NCI-H2081 treated with DMSO at 0.1 percent for 48 hours (cell line): ENCODE measurements around the gene SLC37A3.
"Not testable (repeated sequence)": the region's sequence is repeated elsewhere in the genome, so short reads cannot be mapped to it uniquely, and the experiment has no call there.

Experiments
- DNase-seq: peaks from one replicate; lab custom pipeline; 2025; lab: John Stamatoyannopoulos, UW

SLC37A3 gene, protein sequence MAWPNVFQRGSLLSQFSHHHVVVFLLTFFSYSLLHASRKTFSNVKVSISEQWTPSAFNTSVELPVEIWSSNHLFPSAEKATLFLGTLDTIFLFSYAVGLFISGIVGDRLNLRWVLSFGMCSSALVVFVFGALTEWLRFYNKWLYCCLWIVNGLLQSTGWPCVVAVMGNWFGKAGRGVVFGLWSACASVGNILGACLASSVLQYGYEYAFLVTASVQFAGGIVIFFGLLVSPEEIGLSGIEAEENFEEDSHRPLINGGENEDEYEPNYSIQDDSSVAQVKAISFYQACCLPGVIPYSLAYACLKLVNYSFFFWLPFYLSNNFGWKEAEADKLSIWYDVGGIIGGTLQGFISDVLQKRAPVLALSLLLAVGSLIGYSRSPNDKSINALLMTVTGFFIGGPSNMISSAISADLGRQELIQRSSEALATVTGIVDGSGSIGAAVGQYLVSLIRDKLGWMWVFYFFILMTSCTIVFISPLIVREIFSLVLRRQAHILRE

GRCh38 chr7:140397784-140398750 lies at the start of gene SLC37A3:
Gene SLC37A3 (minus strand): TSS chr7:140398530. CDS start chr7:140382526, 16,004 bp downstream.
- DNase-seq, result peak; percentile 55

GRCh38 chr7:140447841-140448240 lies 49.5 kb upstream of the SLC37A3 start:
- no peak for DNase-seq

DNA sequence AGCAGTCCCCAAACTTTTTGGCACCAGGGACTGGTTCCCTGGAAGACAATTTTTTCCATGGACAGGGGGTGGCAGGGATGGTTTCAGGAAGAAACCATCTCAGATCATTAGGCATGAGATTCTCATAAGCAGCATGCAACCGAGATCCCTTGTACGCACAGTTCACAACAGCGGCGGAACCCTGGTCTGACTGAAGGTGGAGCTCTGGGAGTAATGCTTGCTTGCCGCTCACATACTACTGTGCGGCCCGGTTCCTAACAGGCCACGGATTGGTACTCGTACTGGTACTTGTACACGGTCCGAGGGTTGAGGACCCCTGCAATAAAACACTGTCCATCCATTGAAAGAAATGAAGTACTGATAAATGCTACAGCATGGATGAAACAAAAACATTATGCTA lies 48.1 kb upstream of the SLC37A3 start:
- DNase-seq, result no peak

GRCh38 chr7:140441519-140441918 lies 43.2 kb upstream of the SLC37A3 start:
- DNase-seq, result no peak

DNA sequence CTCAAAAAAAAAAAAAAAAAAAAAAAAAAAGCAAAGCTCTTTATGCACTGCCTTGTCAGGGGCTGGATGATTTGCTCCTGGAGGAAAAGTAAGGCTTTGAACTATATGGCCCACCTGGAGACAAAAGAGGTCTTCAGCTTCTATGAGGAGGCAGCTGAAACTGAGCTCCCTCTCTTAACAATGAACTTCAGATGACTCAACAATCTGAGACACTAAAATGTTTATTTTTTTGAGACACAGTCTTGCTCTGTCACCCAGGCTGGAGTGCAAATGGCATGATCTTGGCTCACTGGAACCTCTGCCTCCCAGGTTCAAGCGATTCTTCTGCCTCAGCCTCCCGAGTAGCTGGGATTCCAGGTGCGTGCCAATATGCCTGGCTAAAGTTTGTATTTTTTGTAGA lies 42.3 kb upstream of the SLC37A3 start:
- no peak for DNase-seq

DNA sequence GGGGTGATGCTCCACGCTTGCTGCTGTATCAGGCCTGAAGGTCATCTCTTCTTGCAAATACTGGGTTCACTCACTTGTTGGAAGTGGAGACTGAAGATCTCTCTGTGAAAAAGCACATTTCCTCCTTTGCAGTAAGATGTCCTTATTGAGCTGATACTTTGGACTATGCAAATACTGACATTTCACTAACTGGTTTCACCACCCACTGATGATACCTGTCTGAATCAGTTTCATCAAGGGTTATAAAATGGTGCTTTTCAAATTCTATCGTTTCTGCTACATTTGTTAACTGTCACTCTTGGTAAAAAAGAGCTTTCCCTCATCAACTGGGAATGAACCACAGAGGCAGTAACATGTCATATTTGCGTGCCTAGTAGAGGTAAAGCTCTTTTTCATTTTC lies 41.0 kb upstream of the SLC37A3 start:
- DNase-seq, result no peak

DNA sequence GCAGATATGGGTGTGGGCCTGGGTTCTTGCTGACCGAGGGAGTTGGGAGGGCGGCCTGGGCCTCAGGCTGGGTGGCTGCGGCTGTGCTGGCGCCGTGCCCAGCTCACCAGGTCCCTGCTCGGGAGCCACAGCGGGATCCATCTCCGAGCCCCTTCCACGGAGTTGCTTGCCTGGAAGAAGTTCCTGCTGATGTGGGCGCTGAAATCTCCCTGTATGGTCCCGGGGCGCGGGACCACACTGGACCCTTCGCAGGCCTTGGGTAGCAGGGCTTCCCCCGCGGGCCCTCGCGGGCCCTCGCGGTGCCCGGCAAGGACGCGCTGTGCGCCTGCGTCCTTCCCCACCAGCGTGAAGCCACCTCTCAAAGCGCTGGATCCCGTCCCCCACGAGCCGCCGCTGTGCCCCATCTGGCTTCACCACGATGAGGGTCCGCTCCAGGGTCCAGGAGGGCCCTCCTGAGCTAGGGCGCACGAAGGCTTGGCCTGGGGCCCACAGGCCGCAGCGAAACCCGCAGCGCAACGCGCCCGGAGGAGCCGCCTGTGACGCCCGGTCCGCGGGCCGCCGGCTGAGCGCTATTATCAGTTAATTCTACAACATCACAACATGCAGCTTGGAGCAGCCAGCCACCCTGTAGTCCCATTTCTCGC lies 37.0 kb upstream of the SLC37A3 start:
- no peak for DNase-seq

DNA sequence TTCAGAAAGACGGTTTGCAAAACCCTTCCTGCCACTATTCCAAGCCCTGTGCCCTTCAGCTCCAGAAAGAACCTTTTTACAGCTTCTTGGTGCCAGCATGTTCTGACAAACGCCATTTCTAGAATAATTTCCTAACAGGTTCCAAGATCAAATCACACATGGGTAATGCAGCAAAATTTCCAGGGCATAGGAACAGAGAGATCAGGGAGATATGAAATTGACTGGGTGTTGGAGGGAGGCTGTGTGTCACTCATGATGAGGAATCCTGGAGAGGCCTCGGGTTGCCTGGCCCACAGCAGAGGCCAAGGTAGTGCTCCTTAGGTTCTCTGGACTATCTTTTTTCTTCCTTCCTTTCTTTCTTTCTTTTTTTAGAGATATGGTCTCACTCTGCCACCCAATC lies 35.1 kb upstream of the SLC37A3 start:
- DNase-seq, result no peak

DNA sequence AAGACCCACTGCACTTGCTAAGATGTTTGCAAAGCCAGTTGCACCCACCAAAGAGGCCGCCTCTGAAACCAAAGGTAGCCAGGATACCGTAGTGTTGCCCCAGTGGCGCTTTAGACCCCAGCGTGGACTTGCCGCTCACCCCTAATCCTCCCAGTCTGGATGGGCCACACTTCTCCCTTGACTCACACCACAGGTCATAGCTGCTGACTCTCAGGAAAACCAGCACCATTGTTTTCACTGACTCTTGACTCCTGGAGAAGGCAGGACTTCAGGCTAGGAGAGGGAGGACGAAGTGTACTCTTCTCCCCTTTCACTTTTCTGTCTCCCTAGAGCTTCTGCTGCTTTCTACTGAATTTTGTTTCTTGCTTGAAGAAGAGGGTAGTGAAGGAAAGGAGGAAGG lies 27.8 kb upstream of the SLC37A3 start:
- DNase-seq, result no peak

DNA sequence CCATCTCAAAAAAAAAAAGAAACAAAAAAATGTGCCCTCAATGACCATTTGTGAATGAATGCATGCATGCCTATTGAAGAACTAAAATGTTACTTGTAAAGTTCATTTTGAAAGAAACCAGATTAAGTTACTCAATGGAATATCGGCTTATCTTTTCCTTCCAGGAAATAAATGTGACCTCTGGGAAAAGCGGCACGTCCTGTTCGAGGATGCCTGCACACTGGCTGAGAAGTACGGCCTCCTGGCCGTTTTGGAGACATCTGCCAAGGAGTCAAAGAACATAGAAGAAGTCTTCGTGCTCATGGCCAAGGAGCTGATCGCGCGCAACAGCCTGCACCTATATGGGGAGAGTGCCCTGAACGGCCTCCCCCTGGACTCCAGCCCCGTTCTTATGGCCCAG lies 27.4 kb upstream of the SLC37A3 start:
- DNase-seq, result no peak

DNA sequence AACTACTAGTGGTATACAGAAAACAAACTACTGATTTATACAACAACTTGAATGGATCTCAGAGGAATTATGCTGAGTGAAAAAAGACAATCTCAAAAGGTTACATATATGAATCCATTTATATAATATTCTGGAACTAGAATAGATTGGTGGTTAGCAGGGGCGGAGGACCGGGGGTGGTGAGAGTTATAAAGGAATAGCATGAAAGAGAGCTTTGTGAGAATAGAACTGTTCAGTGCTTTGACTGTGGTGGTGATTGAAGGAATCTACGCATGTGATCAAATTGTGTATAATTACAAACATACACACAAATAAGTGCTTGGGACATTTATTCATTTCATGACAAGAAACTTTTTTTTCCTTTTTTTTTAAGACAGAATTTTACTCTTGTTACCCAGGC lies 25.2 kb upstream of the SLC37A3 start:
- no peak for DNase-seq

GRCh38 chr7:140421521-140421920 lies 23.2 kb upstream of the SLC37A3 start:
- DNase-seq, result no peak

- DNase-seq, result no peak
Observed at GRCh38 chr7:140418653-140419052, 20.3 kb upstream of the SLC37A3 start.

- DNase-seq, result peak; percentile 52
Observed at GRCh38 chr7:140418156-140418472, 19.8 kb upstream of the SLC37A3 start.

- no peak for DNase-seq
Observed at GRCh38 chr7:140417456-140418155, 19.3 kb upstream of the SLC37A3 start.

GRCh38 chr7:140416560-140416959 lies 18.2 kb upstream of the SLC37A3 start:
- no peak for DNase-seq

DNA sequence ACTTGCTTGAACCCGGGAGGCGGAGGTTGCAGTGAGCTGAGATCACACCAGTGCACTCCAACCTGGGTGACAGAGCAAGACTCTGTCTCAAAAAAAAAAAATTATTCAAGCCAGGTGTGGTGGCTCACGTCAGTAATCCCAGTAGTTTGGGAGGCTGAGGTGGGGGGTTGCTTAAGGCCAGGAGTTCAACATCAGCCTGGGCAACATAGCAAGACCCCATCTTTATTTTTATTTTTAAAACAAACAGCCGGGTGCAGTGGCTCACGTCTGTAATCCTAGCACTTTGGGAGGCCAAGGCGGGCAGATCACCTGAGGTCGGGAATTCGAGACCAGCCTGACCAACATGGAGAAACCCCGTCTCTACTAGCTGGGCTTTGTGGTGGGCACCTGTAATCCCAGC lies 17.5 kb upstream of the SLC37A3 start:
- DNase-seq, result not testable (repeated sequence)

DNA sequence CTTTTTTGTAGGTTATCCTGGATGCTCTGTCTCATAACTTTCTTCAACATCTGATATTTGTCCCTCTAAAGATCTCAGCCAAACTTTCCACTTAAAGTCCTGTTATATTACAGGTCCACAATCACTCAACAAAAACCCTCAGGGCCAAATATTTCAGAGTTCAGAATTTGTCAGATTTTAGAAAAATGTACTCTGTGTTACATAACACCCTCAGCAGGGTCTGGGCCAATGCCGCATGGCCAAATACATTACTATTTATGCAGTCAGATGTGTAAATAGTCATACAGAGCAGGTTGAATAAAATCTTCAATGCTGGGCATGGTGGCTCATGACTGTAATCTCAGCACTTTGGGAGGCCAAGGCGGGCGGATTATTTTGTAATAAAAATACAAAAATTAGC lies 17.0 kb upstream of the SLC37A3 start:
- DNase-seq, result no peak

DNA sequence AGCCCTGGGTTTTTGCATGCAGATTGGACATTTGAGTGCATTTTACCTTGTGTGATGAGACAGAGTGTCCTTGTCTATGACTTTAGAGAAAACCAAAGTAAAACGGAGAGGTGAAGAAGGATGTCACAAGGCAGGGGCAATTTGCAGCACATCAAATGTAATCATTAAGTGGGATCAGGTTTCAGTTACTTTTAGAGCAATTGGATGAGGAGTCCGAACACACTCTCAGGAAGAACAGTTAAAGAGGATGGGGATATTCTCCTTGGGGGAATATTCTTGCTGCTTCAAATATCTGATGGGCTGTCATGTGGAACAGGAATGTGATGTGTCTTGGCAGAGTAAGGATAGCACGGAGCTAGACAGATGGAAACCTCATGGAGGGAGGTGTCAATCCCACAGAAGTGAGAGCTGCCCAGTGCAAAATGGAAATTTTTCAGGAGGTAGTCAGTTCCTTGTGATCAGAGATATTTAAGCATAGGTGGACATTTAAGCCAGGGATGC lies 6.3 kb upstream of the SLC37A3 start:
- DNase-seq, result no peak

- no peak for DNase-seq
Observed at GRCh38 chr7:140403878-140404564, 5.7 kb upstream of the SLC37A3 start, which contains the start of gene RAB19. Gene RAB19 (plus strand): TSS chr7:140404058. CDS start chr7:140407647, 3,589 bp downstream.
